GM18502 (cell line): ENCODE data around the gene PPM1E.
"Not testable (repeated sequence)": the region's sequence is repeated elsewhere in the genome, so short reads cannot be mapped to it uniquely, and the experiment has no call there.

Source experiments
- ATAC-seq: cut with Tn5 transposase; IDR thresholded peaks from one replicate; pipeline ENCODE4 v1.9.1; 2021; ENCODE audit warnings: mild to moderate bottlenecking; ENCODE audit not compliant: unreplicated experiment, poor library complexity

The PPM1E gene

DNA sequence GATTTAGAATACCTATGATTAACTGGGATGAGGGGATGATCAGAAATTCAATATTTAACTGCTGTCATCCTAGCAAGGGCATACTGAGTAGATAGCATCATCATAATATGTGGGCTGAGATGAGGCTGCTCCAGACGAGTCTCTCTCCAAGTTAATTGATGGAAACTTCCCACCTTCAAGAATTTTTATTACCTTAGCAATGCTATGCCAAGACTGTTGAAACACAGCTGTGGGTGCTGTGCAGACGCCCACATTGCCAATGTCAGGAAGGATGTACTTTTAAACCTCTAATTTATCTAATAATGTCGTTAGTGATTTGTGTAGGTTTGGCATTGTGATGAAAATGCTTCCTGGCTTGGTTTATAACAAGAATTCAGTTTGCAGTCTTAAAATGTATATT is 180.6 kb downstream of the PPM1E start:
- ATAC-seq: no peak

DNA sequence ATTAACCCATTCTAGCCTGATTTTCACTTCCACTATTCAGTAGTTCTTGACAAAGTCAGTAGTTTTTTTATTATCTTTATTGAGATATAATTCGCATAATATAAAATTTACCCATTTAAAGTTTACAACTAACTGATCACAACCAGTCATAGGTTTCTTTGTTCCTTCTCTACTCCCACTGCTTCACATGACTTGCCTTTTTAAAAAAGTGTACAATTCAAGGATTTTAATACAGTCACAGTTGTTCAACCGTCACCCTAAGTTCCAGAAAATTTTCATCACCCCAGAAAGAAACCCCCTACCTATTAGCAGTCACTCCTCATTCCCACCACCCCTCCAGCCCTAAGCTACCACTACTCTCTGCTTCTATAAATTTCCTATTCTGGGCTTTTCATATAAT is 188.5 kb downstream of the PPM1E start:
- no peak for ATAC-seq

DNA sequence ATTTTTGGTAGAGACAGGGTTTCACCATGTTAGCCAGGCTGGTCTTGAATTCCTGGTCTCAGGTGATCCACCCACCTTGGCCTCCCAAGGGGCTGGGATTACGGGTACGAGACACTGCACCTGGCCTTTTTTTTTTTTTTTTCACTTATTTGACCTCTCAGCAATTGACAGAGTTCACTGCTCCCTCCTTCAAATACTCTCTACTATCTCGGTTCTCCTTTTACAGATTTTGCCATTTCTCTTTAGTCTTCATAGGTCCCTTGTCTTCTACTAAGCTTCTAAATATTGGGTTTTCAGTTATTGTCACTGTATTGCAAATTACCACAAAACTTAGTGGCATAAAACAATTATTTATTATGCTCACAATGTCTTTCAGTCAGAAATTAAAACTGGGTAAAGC is 191.8 kb downstream of the PPM1E start:
- no peak for ATAC-seq

DNA sequence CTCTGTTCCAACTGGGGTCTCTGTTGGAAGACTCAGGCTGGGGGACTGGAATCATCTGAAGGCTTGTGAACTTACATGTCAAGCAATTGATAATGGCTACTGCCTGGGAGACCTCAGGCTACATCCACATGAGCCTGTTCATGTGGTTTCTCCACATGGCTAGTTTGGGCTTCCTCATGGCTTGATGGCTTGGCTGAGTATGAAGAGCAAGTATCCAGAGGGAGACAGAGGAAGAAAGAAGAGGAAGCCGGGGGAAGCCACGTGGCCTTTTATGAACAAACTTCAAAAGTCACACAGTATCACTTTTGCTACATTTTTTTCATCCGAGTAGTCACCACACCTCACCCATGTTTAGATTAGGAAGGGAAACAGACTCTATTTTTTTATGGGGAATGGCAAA is 192.2 kb downstream of the PPM1E start:
- no peak for ATAC-seq

DNA sequence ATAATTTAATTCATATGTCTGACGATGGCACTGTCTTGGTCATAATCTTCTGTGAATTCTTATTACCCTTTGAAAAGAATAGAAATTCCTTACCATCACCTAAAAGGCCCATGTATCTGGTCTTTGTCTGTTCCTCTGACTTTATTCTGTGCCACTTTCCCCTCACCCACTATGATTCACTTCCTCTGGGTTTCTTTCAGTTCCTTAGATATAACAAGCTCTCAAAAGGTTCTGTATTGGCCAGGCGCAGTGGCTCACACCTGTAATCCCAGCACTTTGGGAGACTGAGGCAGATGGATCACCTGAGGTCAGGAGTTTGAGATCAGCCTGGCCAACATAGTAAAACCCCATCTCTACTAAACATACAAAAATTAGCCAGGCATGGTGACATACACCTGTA is 198.7 kb downstream of the PPM1E start:
- not testable (repeated sequence) for ATAC-seq

DNA sequence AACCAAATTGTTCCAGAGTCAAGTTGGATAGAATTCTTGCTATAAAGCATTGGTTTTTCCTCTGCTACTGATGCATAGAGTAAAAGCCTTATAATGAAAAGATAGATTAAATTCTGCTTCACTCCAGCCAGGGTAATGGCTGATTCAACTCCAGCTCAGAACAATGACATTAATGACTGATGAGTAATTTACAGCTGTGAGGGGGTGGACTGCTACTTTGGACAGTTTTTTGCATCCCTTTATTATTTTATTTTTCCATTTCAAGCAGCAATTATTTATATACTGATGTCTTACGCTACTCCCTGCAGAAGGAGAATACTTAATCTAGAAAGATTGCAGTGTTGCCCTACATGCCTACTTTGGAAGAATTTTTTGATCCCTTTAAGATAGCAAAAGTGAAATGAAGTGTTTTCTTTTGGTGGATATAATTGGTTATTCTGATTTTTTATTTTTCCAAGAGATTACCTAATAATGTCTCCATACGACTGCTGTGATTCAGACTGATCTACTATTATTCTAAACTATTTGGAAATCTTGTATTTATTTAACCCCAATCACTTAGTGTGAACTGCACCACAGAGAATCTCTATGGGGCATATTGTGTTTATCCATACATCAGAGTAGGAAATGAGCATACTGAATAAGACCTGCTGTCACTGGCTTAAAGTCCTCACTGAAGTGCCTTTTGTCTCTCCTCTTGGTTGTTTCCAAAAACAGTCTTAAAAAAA is 201.5 kb downstream of the PPM1E start:
- no peak for ATAC-seq

DNA sequence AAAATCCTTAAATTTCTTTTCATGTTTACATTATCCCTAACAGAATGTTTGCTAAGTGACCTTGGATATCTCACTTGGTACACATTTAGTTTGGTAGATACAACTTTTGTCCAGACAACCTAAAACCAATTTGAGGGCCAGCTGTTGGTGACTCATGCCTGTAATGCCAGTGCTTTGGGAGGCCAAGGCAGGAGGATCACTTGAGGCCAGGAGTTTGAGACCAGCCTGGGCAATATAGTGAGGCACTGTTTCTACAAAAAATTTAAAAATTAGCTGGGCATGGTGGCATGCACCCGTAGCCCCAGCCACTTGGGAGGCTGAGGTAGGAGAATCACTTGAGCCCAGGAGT is 202.0 kb downstream of the PPM1E start:
- ATAC-seq: not testable (repeated sequence)

DNA sequence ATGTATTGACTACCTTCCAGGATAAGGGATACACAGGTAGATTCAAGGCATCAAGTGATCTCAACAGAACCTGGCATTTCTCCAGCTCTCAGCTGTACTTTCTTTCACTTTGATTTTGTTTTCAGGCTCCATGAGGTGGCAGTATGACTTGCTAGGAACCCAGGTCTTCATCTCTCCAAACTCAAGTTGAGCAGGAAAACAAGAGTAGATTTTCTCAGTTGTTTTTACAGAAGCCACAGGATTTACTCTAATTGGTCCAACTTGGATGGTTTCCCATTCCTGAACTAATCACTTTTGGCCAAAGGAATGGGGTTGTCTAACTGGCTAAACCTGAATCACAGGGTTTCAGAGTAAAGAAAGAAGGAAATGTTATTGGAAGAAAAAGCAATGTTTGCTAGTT is 204.4 kb downstream of the PPM1E start:
- ATAC-seq: no peak

DNA sequence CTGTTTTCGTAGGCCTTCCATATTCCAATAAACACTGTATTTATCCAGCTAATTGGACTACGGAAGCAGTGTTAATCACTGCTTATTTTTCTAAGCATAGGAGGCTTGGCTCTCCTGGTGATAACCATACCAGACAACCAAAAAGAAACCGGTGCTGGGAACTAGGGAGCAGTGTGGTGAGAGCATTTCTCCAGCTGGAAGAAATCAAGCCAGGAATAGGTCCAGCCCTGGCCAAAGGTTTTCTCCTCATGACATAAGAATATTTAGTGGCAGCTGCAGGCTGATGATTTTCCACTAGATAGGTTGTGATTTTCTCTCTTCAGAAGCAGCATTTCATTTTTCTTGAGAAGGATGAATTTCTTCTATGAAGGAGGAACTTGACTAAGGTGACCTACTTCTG is 209.6 kb downstream of the PPM1E start:
- no peak for ATAC-seq

DNA sequence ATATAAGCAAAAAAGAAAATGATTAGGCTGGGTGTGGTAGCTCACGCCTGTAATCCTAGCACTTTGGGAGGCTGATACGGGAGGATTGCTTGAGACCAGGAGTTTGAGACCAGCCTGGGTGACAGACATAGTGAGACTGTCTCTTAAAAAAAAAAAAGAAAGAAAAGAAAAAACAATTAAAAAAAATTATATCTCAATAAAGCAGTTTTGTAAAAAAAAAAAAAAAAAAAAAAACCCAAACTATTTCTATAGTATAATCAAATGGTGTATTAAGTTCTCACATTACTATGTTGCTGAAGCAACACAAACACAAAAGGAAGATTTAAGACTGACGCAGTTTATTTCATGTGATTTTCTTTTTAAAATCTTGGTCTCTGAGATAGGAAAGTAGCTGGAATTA is 210.6 kb downstream of the PPM1E start:
- no peak for ATAC-seq

DNA sequence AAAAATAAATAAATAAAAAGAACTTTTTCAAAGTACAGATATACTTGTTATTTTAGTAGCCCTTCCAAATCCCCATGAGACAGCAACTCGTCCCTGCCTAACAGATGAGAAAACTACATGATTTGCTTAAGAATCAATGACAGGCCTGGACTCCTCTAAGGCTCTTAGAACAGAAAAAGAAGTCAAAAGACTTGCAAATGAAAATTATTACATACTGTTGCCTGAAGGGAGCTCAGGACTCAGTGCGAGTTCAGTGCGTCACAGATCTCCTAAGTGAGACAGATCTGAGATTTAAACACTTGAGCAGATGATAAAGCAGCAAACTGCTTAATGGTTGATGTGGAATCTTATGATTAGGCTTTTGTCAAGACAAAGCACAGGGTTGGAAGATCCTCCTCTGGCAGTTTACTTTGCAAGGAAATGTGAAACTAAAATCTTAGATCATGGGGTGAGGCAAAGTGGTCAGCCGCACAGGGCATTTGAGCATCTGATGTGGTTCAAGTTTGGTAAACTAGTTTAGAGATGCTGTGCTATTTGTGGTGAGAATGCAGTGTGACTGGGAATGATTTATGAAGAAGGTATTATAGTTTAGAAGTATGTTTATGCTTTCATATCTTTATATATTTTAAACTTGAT is 212.9 kb downstream of the PPM1E start:
- no peak for ATAC-seq

DNA sequence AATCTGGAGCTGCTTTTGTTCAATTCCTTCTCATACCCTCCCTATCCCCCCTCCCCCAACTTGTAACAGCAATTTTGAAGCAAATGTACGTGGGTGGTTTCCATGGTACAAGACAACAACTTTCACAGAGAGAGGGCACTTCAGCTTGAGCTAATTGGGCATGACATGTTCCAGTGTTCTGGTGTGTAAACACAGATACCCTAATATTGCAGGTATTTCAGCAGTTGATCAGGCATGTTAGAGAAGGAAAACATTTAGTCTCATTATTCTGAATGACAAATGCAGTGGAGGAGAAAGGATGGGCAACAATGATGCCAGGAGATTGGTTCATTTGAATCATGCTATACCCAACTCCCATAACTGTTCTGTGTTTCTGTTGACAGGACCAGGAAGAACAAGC is 213.5 kb downstream of the PPM1E start:
- ATAC-seq: no peak

DNA sequence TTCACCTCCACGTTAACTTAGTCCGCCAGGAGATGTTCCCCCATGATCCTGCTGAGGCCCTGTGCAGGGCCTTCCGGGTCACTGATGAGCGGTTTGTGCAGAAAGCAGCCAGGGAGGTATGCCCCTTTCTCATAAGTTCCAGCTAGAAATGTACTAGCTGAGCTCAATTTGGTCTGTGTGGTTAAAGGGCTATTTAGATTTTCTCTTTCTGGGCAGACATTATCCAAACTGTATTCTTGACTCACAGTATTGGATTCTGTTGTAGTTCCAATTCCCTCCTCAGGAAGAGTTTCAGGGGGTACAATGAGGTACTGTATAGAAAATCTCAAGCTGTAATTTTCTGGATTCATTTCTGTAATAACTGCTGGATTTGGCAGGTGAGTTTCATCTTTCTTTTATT is 214.0 kb downstream of the PPM1E start:
- ATAC-seq: no peak

DNA sequence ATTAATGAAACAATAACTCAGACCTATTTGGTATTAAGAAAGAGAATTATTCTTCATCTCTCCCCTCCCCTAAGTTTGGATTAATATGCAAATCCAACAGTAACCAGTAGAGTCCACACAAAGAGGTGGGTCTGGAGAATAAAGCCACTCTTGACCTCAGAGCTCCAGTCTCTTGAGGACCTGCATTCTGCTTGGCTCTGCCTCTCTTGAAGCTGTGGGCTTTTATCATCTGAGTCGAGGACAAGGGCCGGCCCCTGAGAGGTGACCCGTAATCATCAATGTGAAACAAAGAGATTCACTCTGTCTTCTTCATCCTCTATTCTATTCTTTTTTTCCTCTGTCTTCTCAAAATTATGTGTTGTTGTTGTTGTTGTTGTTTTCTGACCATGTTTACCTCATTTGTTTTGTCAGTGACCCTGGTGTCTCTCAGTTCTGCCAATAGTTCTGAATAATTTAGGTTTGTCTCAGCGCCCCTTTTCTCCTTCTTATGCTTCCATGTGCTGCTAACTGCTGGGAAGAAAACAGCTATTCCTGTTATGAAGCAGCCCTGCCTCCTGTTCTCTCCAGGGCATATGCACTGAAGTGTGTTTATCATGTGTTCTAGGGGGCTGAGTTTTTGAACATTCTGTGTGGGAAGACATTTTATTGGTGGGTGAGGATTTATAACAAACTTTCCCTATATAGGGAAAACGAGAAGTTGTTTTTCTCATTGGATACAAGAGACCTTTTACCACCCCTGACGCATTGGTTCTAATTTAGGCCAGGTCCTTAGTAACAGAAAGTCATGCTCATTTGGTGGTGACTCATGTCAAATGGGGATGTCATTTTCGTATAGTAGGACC is 215.2 kb downstream of the PPM1E start:
- ATAC-seq: no peak

DNA sequence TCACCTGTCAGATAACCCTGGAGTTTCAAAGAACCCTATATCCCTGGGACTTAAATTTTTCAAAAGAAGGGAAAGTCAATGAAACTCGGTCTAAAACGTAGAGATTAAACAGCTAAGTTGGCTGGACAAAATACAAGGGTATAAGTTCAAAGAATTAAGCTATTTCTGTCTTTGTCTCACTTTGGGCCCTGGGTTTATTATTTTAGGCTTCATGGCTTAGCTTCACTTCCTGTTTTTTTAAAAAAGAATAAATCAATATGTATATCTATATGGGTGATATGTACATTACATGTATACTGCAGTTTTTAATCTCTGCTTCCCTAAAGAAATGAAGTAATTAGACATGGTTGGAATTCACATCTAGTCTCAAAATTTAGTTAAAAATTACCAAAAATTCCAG is 218.7 kb downstream of the PPM1E start:
- ATAC-seq: no peak

DNA sequence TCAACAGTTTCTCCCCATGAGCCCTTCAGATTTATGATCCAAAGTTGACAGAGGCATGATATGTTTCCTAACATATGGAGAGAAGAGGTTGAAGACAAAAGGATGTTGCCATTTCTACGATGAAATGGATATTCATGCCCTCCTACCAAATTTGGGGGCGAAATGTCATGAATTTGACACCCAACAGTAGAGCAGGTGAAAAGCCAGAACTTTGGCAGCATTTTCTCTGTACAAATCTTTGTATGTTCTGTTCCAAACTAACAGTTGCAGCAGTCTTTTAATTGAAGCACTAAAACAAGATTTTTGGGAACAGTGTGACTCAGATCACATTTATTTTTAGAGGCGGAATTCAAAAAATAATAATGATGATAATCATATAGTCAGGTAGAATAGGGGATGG is 220.9 kb downstream of the PPM1E start:
- ATAC-seq: no peak

DNA sequence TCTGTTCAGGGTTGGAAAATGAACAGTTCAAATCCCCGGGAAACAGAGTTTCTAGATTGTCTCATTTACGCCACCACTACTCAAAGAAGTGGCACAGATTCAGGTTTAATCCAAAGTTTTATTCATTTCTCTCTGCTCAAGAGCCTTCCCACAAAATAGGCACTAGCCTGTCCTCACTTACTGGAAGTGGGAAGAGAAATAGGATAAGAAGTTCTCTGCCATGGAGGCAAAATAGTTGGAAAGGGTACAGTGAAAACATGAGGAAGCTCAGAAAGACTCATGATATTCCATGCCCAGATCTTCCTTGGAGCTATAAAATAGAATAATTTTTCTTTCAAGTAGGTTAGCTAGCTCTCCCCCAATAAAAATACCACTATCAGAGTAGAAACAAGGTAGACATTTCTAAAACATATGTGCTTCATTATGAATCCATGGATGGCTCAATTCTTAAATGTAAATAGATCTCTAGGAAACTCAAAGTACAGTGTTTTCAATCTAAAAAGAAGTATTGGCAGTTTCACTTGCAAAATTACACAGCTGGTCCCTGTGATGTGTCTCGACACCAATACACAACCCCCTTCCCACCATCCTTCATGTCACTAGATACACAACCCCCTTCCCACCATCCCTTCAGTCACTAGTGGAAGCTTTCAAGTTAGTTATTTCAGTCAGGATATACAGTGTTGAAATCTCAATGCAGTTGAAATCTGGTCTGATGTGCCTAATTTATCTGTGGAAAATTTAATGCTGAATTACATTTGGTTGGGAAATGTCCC is 225.2 kb downstream of the PPM1E start:
- no peak for ATAC-seq

DNA sequence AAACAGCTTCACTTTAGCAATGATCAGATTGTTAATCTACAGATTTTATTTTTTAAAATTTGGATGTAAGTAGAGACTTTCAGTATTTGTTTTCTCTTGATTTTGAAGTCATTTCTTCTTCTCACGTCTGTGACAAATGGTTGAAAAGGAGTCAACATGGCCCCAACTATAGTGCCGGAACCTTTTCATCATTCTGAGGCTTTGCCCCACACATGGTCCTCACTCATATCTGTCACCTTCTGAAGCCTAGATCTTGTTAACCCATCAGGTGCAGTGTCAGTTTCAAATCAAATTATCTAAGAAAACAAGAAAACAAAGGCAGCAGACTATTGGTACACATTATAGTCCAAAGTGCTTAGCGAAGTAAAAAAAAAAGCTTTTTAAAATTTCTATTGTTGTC is 227.0 kb downstream of the PPM1E start:
- ATAC-seq: no peak

DNA sequence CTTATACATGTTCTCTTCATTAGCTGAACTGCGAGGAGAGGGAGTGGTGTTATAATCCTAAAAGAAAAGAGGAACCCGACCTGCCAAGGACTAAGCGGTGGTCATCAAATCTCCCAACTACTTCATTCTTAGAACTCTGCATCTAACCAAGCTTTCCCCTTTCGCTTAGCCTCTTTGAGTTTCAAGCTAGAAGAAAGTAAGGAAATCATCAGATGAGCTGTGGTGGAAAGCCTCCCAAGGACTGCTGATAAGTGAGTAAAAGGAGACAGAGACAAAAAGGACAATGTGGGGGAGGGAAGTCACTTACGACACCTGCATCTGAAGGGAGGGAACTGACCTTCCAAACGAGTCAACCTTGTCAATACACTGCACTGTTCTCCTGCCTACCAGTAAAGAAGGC is 229.7 kb downstream of the PPM1E start:
- no peak for ATAC-seq

DNA sequence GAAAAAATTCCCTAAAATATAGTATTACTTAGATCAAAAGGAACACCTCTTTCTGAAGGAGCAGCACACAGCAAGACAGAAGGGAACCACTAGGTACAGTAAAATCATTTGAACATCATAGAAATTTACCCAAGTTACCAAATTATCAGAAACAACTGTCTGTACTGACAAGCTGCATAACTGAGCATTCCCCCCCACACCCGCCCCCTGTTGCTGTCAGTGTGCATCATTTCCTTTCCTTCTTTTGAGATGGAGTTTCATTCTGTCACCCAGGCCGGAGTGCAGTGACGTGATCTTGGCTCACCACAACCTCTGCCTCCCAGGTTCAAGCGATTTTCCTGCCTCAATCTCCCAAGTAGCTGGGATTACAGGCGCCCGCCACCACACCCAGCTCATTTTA is 230.3 kb downstream of the PPM1E start:
- no peak for ATAC-seq

DNA sequence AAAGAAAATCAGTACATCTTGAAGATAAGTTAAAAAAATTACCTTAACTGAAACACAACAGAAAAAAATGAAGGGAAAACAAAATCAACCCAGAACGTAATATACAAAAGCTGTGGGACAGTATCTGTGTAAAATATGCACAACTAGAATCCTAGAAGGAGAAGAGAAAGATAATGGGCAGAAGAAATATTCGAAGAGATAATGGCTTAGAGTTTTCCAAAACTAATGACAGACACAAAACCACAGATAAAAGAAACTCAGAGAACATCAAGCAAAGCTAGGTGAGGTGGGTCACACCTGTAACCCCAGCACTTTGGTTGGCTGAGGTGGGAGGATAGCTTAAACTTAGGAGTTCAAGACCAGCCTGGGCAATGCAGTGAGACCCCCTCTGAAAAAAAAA is 234.0 kb downstream of the PPM1E start:
- no peak for ATAC-seq
